HG03469 (cell line): ENCODE measurements around the gene TRIM68.

Source experiments
- ATAC-seq: cut with Tn5 transposase; IDR thresholded peaks from one replicate; pipeline ENCODE4 v1.9.1; 2021; ENCODE audit warnings: mild to moderate bottlenecking, moderate library complexity, moderate number of reproducible peaks; ENCODE audit not compliant: unreplicated experiment

The TRIM68 gene, protein sequence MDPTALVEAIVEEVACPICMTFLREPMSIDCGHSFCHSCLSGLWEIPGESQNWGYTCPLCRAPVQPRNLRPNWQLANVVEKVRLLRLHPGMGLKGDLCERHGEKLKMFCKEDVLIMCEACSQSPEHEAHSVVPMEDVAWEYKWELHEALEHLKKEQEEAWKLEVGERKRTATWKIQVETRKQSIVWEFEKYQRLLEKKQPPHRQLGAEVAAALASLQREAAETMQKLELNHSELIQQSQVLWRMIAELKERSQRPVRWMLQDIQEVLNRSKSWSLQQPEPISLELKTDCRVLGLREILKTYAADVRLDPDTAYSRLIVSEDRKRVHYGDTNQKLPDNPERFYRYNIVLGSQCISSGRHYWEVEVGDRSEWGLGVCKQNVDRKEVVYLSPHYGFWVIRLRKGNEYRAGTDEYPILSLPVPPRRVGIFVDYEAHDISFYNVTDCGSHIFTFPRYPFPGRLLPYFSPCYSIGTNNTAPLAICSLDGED

GRCh38 chr11:4607781-4608666 is at the start of gene TRIM68:
Gene TRIM68, minus strand, starts transcription at chr11:4608231. Its CDS starts 2,727 bp downstream, at chr11:4605504.
- peak; percentile 99 for ATAC-seq

DNA sequence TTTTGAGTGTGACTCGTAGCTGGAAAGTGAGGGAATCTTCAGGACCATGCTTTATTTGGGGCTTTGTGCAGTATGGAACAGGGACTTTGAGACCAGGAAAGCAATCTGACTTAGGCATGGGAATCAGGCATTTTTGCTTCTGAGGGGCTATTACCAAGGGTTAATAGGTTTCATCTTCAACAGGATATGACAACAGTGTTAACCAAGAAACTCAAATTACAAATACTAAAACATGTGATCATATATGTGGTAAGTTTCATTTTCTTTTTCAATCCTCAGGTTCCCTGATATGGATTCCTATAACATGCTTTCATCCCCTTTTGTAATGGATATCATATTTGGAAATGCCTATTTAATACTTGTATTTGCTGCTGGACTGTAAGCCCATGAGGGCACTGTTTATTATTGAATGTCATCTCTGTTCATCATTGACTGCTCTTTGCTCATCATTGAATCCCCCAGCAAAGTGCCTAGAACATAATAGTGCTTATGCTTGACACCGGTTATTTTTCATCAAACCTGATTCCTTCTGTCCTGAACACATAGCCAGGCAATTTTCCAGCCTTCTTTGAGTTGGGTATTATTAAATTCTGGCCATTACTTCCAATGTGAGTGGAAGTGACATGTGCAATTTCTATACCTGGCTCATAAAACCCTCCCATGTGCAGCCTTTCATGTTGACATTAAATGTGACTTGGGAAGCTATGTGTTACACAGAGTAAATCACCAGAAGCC is 46.8 kb upstream of the TRIM68 start:
- no peak for ATAC-seq

GRCh38 chr11:4647766-4648165 is 39.7 kb upstream of the TRIM68 start:
- ATAC-seq, result no peak

GRCh38 chr11:4645974-4646373 is 37.9 kb upstream of the TRIM68 start:
- ATAC-seq, result no peak

GRCh38 chr11:4644233-4644632 is 36.2 kb upstream of the TRIM68 start:
- ATAC-seq, result no peak

GRCh38 chr11:4643682-4644081 is 35.7 kb upstream of the TRIM68 start, which contains the start of gene OR51E1:
Gene OR51E1, plus strand, starts transcription at chr11:4643982. Its CDS starts 8,545 bp downstream, at chr11:4652527.
- no peak for ATAC-seq

DNA sequence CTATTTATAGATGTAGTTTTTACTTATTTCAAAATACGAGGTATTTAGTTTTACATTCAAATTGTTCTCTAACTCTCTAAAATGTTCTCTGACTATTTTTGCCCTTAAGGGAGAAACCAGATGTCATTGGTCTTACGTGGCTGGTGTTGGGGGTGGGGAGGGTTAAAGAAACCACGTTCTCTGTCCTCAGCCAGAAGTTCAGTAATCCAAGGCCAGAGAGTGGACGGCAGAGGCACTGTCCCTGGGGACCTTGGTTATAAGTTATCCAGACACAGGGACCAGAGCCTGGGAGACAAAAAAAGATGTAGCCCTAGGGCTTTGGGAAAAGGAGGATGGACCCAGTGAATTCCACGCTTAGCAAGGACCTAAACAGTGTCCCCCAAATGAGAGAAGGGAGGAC is 35.0 kb upstream of the TRIM68 start:
- ATAC-seq, result no peak

DNA sequence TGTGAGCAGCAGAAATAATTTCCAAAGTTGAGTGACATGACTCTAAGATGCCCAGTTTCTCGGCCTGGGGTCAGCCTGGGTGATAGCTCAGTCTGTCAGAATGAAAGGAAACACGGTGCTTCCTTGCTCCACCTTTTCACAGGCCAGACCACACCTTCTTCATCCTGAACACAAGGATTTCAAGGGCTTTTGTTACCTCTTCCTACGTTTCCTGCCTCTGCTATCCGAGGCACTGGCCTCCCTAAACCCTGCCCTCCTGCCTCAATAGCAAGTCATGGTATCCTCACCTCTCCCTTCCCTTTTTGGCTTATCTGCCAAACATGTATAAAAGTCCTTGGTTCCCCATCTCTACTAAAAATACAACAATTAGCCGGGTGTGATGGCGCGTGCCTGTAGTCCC is 34.0 kb upstream of the TRIM68 start:
- no peak for ATAC-seq

GRCh38 chr11:4641501-4641900 is 33.5 kb upstream of the TRIM68 start:
- no peak for ATAC-seq

GRCh38 chr11:4639931-4640330 is 31.9 kb upstream of the TRIM68 start:
- ATAC-seq, result no peak

DNA sequence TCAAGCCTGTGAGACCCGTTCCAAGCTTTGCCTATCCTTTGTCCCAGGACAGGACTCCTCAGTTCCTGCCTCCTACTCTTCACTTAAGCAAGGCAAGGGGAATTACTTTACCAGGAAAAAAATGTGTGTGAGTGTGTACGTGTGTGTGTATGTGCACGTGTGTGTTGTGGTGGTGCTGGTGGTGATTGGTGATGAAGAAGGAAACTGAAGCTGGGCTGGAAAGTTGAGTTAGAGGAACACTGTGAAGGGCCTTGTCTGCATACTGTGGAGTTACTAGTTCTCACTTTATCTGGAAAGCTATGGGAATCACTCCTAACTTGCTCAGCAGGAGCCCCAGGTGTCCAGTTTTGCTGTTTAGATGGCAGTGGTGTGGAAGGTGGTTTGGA is 29.6 kb upstream of the TRIM68 start:
- ATAC-seq, result no peak

DNA sequence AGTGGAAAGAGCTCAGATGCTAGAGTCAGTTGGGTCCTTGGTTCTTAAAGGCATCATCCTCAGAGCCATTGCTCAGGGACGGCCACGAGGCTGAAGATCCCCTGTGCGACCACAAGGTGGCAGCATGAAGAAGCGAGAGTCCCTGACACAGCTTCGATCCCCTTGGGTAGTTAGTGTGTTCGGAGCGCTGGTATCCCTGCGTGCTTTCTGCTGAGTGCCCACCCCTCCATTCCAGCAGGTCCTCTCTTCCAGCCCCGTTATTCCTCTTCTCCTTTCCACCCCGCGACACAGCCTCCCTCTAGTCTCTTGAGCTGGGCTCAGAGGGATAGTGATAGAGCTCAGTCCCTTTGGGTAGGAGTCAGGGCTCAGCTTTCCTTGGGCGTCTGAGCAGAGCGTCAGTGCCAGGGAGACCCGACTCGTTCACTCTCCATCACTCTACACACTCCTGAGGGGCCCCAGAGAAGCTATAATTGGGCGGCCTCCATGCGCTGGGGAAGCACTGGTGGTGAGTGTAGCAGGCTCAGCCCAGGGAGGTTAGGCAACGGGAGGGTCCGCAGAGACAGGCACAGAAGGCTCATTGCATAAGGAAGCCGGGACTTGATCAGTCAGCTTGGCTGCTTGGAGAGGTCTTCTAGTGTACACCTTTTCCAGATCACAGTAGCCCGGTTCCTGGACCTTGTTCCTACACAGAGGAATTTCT is 29.1 kb upstream of the TRIM68 start, which contains the start of gene OR51D1:
Gene OR51D1 (plus strand): TSS at position 516 of the 700 bp plus-strand sequence. CDS start 2,314 bp downstream, outside the sequence.
- ATAC-seq, result peak; percentile 85

DNA sequence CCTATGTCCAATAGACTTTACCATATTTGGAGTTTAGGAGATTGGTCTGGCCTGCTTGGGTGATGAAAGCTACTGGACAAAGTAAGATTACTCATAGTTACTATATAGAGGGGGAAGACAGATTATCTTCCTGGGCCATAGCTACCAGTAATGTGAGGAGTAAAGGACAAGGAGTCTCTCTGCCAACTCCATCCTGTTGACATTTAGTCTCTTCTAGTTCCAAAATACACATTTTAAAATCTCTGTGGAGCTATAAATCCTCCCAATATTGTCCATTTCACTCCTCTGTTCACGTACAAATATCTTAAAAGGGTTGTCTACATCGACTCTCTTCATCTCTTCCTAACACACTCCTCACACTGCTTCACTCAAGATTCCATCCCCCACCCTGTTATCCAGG is 28.1 kb upstream of the TRIM68 start:
- no peak for ATAC-seq

DNA sequence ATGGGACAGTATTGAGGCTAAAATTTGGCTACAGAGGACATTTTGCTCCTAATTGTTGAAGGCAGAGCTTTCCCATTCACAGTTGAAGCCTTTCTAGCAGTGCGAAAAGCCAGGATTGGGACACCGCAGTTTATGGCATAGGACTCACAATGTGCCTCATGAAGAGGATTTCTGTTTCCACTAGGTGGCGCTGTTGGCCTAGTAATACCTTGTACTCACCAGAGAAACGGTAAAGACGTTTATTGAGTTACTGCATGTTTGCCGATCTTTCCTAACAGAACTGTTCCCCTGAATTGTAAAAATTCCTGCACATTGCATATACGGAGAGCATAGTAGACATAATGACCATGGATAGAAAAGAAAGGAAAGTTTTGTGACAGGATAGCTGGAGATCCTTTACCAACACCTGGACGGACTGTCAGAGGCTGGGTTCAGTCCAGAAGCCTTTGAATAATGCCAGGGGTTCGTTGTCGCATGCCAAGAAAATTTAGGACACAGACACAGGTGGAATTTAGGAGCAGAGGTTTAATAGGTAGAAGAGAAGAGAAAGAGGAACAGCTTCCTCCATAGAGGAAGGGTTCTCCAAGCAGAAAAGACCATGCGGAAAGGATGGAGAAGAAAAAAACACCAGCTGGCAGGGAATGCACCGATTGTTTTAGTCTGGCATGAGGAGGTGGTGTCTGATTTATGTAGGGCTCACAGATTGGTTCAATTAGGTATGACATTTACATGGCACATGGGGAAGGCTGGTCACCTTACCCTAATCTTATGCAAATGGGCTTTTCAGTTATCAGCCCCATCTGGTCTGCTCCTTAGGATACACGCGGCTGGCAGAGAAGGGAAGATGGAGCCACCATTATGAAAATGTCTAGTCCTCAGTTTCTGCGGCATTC is 18.4 kb upstream of the TRIM68 start:
- no peak for ATAC-seq

GRCh38 chr11:4619514-4619913 is 11.5 kb upstream of the TRIM68 start:
- no peak for ATAC-seq

DNA sequence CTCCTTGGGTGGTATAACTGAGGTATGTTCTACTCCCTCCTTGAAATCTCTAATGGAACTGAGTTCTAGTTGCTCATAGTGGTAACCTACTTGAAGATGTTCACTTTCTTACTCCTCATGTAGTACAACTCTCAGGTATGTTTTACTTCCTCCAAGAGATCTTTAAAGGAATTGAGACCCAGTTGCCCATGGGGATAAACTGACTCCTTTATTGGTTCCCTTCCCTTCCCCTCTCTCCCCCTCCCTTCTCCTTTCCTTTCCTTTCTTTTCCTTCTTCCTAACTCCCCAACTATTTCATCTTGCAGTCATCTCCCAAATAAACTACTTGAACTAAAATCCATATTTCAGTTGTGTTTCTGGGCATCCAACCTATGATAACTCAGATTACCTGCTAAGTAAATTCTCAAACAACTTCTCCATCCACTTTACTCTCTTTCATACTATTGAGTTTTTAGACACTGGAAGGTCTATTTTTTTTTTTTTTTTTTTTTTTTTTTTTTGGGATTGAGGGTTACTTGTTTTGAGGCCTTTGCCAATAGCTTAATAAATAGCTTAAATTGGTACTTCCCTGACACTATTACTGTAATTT is 7.9 kb upstream of the TRIM68 start:
- ATAC-seq, result no peak

DNA sequence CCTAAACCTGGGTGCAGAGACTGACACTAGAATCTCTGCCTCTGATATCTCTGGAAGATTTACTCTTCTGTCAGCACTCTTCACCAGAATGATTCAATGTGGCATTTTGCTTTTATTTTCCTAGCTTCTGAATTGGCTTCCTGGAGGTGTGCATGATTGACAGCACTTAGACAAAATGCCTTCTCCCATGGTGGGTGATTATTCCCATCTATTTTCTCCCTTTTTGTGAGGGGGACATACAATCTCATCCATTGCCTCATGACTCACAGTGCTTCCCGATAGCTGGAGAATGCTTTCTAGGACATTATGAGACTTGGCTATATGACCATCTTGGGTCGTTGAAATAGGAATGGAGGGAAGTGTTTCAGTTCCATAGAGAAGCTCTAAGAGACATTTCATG is 4.0 kb upstream of the TRIM68 start:
- no peak for ATAC-seq

GRCh38 chr11:4610258-4610935 is 2.4 kb upstream of the TRIM68 start:
- no peak for ATAC-seq
